ENCODE results near the gene MGARP.

The MGARP gene

GRCh38 chr4:139243448-139244365, 36.3 kb downstream of the MGARP start:
- DNase-seq: no peak

GRCh38 chr4:139242511-139243051, 37.4 kb downstream of the MGARP start:
- DNase-seq: no peak

GRCh38 chr4:139241784-139242151, 38.3 kb downstream of the MGARP start:
- DNase-seq: no peak

GRCh38 chr4:139241086-139241783, 38.8 kb downstream of the MGARP start:
- no peak for DNase-seq

GRCh38 chr4:139239127-139239772, 40.8 kb downstream of the MGARP start:
- DNase-seq: no peak

GRCh38 chr4:139234253-139234652, 45.8 kb downstream of the MGARP start:
- no peak for DNase-seq

- peak; percentile 37 for DNase-seq
Observed at GRCh38 chr4:139229534-139230039, 50.4 kb downstream of the MGARP start.

GRCh38 chr4:139227729-139228404, 52.2 kb downstream of the MGARP start:
- DNase-seq: peak; percentile 8

- DNase-seq: peak; percentile 74
Observed at GRCh38 chr4:139223682-139224317, 56.2 kb downstream of the MGARP start.

GRCh38 chr4:139222215-139222614, 57.8 kb downstream of the MGARP start:
- DNase-seq: no peak

GRCh38 chr4:139221687-139222086, 58.3 kb downstream of the MGARP start:
- no peak for DNase-seq

- no peak for DNase-seq
Observed at GRCh38 chr4:139219450-139220055, 60.5 kb downstream of the MGARP start.
